GM12874 (cell line): ENCODE measurements around the gene RAET1L.

Experiments
- CTCF ChIP-seq: IDR thresholded peaks from 2 replicates; pipeline ENCODE4 v1.5.1; 2011; ENCODE audit warnings: low read depth, mild to moderate bottlenecking, control low read depth, low read length, moderate library complexity; ENCODE audit not compliant: insufficient read depth

RAET1L gene, protein sequence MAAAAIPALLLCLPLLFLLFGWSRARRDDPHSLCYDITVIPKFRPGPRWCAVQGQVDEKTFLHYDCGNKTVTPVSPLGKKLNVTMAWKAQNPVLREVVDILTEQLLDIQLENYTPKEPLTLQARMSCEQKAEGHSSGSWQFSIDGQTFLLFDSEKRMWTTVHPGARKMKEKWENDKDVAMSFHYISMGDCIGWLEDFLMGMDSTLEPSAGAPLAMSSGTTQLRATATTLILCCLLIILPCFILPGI

DNA sequence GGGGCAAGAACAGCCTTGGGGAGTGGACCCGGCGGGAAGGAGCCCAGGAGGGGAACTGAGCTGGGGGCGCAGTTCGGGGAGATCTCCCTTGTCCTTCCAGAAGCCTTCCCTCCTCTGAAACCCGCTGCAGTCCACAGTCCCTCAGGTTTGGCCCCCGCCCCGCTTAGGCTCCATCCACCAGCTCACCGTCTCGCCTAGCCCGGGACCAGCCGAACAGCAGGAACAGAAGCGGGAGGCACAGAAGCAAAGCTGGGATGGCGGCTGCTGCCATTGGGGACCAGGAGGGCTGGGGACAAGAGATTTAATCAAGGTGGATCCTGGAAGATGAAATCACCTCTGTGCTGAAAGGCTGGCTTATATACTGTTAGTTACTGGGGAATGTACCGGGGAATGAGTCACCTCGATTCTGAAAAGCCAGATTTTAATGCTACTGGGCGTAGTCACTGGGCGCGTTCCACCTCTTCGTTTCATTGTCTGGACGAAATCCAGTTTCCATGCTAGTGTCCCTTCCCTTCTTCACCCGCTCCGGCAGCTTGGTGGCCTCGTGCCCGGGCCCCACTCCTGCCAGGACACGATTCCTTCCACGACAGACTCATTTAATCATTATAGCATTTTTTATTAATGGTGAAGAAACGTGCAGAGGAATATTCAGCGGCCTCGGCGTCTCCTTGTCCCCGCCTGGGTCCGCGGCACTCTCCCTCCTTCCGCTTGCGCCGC, at the start of gene RAET1L:
RAET1L (minus strand) TSS at position 332 of the 717 bp plus-strand sequence; CDS start at position 271, 61 bp downstream.
- TF ChIP-seq CTCF = no peak

GRCh38 chr6:150075034-150075421, 49.7 kb upstream of the RAET1L start:
- TF ChIP-seq CTCF = no peak

GRCh38 chr6:150072201-150072600, 46.9 kb upstream of the RAET1L start:
- TF ChIP-seq CTCF = no peak

DNA sequence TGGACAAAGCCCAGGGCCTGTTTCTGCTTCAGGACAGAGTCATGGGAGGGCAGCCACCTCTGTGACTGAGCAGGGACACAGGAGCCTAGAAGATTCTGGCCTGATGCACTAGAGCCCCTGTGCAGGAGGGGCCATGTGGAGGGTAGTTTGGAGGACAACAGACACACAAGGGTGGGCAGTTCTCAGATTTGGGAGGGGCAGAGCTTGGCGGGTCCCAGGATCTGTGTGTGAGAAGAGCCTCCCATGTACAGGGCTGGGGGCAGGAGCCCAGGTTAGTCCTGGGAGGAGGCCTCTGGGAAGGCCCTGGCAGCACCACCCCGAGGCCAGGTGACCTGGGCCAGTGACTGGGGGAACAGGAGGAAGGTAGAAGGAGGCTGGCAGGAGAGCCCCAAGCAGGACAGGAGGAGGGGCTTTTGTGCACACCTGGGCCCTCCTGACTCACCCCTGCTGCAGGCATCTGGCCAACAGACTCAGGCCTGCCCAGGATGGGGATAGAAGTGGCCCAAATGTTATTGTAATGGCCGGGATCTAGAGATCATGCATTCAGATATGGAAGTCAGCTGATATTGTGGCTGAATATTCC, 45.0 kb upstream of the RAET1L start:
- no peak for TF ChIP-seq CTCF

DNA sequence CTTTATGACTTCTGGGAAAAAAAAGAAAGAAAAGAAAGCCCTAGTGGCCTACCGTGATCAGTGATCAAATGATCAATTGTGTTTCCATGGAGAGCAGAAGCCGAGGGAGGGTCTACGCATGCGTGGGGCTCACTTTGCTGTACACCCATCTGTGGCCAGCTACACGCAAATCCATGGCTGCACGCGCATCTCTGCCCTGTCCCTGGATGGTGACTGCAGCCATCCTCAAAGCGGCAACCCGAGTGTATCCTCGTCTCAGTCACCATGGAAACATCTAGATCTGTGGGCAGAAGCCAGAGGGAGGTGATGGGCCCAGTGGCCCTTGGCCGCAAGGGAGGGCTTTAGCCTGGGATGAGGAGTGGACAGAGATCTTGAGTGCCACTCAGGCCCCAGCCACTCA, 44.4 kb upstream of the RAET1L start:
- no peak for TF ChIP-seq CTCF

GRCh38 chr6:150068720-150069648, 43.7 kb upstream of the RAET1L start, which contains the start of gene ULBP3:
TSS of gene ULBP3 (minus strand) at chr6:150069121. CDS start at chr6:150069066, 55 bp downstream.
- TF ChIP-seq CTCF = peak; percentile 73
